Adrenal gland (tissue), 12 donors: ENCODE results near the gene CKAP2. TPM values are rescaled to one million over a fixed set of nuclear protein-coding genes. Genes with fewer than 3 reads are reported as not detected.

Experiments used
- DNase-seq, 7 donors: peaks; one replicate each; pipeline ENCODE4 v3.0.0-alpha.2; 2019 to 2020
- H3K27ac ChIP-seq, 5 donors: fragments of 200-600 bp; sonication (generic) in 4 of 5; 1 replicate in 3 of 5; 2 replicates in 2 of 5; pipeline versions ENCODE4 v1.5.1 to v1.8.0; 2016 to 2020; ENCODE audit warnings: mild to moderate bottlenecking in 1 of 5
- H3K27me3 ChIP-seq: fragments of 200-600 bp; 2 replicates; pipeline ENCODE4 v1.8.0; 2021
- H3K36me3 ChIP-seq, 2 donors: fragments of 200-600 bp; replicated peaks in 1 of 2; 1 replicate in 1 of 2; 2 replicates in 1 of 2; pipeline versions ENCODE4 v1.5.1 to v1.8.0; 2018 to 2022
- H3K4me1 ChIP-seq, 2 donors: fragments of 200-600 bp; replicated peaks in 1 of 2; 1 replicate in 1 of 2; 2 replicates in 1 of 2; pipeline versions ENCODE4 v1.5.1 to v1.8.0; 2018 to 2021
- H3K4me3 ChIP-seq, 4 donors: fragments of 200-600 bp; sonication (generic) in 3 of 4; one replicate each; pipeline ENCODE4 v1.5.1; 2016 to 2018
- H3K9me3 ChIP-seq, 3 donors: fragments of 200-600 bp; sonication (generic) in 1 of 3; replicated peaks in 1 of 3; 1 replicate in 2 of 3; 2 replicates in 1 of 3; pipeline versions ENCODE4 v1.5.1 to v1.8.0; 2016 to 2021
- POLR2A ChIP-seq, 2 donors: fragments of 450-650 bp; IDR thresholded peaks; one replicate each; pipeline ENCODE4 v1.6.1; 2017; ENCODE audit warnings: antibody characterized with exemption in 2 of 2, mild to moderate bottlenecking in 2 of 2, moderate library complexity in 1 of 2
- WGBS, 4 donors: extraction: QIAGEN DNeasy Blood & Tissue Kit in 2 of 4; methylation state at CpG; one replicate each; pipeline versions ENCODE4 v1.1.5 to v1.1.7; 2013 to 2017; 5-methylcytosine and 5-hydroxymethylcytosine counted together
- intact Hi-C, 2 donors: fragments of 100-400 bp; cut with DNase I; formaldehyde crosslinking; loops; one replicate each; pipeline versions ENCODE4 v1.14.1 to v1.15.0; 2022 to 2023
- polyA plus RNA-seq, 3 donors: library from polyadenylated mRNA; stranded (reverse); fragments of 200-250 nt in 2 of 3; fragments of 350-450 nt in 1 of 3; fragmentation: Illumina TruSeq in 1 of 3; extraction: RNeasy Lipid Tissue Mini Kit (QIAGEN cat#74804) in 1 of 3; gene quantifications; one replicate each; pipeline ENCODE4 v1.2.3, GENCODE V29; 2013 to 2014
- total RNA-seq, 9 donors: library from RNA; depleted of rRNA in 4 of 9; stranded (reverse); fragments of >200 nt in 4 of 9; fragments of 120-200 nt in 1 of 9; fragmentation: NEBNext Ultra II Directional in 1 of 9; extraction: Animal tissue kit (Norgen Biotek cat#: 25700) in 1 of 9; gene quantifications; one replicate each; pipeline versions ENCODE4 v1.1.0 to v1.2.4, GENCODE V29; 2013 to 2023
- TF ChIP-seq, protein P1 (sequence below), 6 experiments: fragments of 450-650 bp in 4 of 6; fragments of 200-600 bp in 2 of 6; sonication (generic) in 1 of 6; IDR thresholded peaks; 1 replicate in 5 of 6; 2 replicates in 1 of 6; pipeline versions ENCODE4 v1.5.1 to v1.8.0; 2016 to 2021; ENCODE audit warnings: antibody characterized with exemption in 6 of 6, mild to moderate bottlenecking in 2 of 6, moderate library complexity in 1 of 6
- donor health status: healthy with polysubstance abuse.
- donor health status: Bipolar disorder and iron deficiency.
- donor health status: DM: yes; HTN: yes; CAD: no.
- donor health status: DM: no; HTN: no; CAD: no.
- donor health status: DM: no; HTN: no; CAD: no.
- donor health status: DM: yes; HTN: yes; CAD: no.

CKAP2 gene
- total and polyA plus RNA-seq, 12 donors, result 2.5 to 29.3 (median 16.3) TPM

DNA sequence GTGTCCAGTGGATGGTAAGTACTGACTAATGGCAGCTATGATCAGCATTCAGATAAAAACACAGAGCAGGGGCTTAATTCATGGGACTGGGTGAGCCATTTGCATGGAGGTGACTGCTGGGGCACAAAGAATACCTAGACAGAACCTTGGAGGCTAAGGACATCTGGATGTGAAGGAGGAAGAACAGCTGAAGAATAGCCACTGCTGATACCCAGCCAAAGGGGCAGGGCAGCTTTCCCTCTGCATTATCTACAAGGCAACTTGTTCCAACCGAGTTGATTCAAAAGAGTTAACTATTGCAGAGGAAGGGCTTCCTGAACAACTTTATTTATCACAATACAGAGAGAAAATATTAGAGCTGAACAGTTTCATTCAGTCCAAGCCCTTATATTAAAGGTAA lies 36.2 kb upstream of the CKAP2 start:
- Histone ChIP-seq H3K27me3 (no peaks in the 10 kb centered on the region), H3K27ac (no peak overlapping the region), H3K4me3 (no peak overlapping the region), H3K4me1 (no peaks in the 10 kb centered on the region), H3K36me3 (peaks cover 0 to 75% of the 10 kb centered on the region in 2 donors), H3K9me3 (no peaks in the 10 kb centered on the region)
- 35 to 46% (median 44%) methylated on average over 1 of the region's 1 CpG for WGBS, 4 donors
- TF ChIP-seq, protein P1, sequence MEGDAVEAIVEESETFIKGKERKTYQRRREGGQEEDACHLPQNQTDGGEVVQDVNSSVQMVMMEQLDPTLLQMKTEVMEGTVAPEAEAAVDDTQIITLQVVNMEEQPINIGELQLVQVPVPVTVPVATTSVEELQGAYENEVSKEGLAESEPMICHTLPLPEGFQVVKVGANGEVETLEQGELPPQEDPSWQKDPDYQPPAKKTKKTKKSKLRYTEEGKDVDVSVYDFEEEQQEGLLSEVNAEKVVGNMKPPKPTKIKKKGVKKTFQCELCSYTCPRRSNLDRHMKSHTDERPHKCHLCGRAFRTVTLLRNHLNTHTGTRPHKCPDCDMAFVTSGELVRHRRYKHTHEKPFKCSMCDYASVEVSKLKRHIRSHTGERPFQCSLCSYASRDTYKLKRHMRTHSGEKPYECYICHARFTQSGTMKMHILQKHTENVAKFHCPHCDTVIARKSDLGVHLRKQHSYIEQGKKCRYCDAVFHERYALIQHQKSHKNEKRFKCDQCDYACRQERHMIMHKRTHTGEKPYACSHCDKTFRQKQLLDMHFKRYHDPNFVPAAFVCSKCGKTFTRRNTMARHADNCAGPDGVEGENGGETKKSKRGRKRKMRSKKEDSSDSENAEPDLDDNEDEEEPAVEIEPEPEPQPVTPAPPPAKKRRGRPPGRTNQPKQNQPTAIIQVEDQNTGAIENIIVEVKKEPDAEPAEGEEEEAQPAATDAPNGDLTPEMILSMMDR (IDR thresholded peaks at IDR 0.05), result no peak
- TF ChIP-seq POLR2A (IDR thresholded peaks at IDR 0.05), result no peak
- intact Hi-C loops, result no loop called here
- no peak for DNase-seq

DNA sequence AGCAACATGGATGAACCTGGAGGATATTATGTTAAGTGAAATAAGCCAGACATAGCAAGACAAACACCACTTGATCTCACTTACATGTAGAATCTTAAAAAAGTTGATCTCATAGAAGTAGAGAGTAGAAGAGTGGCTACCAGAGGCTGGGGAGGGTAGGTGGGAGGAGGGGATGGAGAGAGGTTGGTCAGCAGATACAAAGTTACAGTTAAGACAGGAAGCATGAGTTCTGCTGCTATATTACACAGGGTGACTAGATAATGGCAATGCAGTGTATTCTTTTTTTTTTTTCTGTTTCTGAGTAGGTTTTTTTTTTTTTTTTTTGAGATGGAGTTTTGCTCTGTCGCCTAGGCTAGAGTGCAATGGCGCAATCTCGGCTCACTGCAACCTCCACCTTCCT lies 34.1 kb upstream of the CKAP2 start:
- intact Hi-C loops, result no loop called here
- peaks cover 0 to 74% of the 10 kb centered on the region in 2 donors for H3K36me3 ChIP-seq

GRCh38 chr13:52428295-52428694 lies 27.0 kb upstream of the CKAP2 start:
- Histone ChIP-seq H3K27me3 (no peaks in the 10 kb centered on the region), H3K9me3 (no peaks in the 10 kb centered on the region), H3K36me3 (peaks cover 0 to 53% of the 10 kb centered on the region in 2 donors), H3K27ac (no peak overlapping the region), H3K4me3 (no peak overlapping the region), H3K4me1 (no peaks in the 10 kb centered on the region)
- intact Hi-C loops, result no loop called here
- WGBS, 4 donors, result 82 to 86% (median 83%) methylated on average over 2 of the region's 2 CpGs
- no peak for DNase-seq
- TF ChIP-seq, protein P1 (IDR thresholded peaks at IDR 0.05), result no peak
- TF ChIP-seq POLR2A (IDR thresholded peaks at IDR 0.05), result no peak

More for the DNA sequence above, 34.1 kb upstream of the CKAP2 start:
- no peaks in the 10 kb centered on the region for H3K4me1 ChIP-seq
- 88 to 95% (median 89%) methylated on average over 3 of the region's 3 CpGs for WGBS, 4 donors
- no peak overlapping the region for H3K27ac ChIP-seq
- DNase-seq, result no peak
- TF ChIP-seq, protein P1 (IDR thresholded peaks at IDR 0.05), result no peak
- no peak for TF ChIP-seq POLR2A (IDR thresholded peaks at IDR 0.05)
- no peak overlapping the region for H3K4me3 ChIP-seq
- no peaks in the 10 kb centered on the region for H3K27me3 ChIP-seq
- no peaks in the 10 kb centered on the region for H3K9me3 ChIP-seq

DNA sequence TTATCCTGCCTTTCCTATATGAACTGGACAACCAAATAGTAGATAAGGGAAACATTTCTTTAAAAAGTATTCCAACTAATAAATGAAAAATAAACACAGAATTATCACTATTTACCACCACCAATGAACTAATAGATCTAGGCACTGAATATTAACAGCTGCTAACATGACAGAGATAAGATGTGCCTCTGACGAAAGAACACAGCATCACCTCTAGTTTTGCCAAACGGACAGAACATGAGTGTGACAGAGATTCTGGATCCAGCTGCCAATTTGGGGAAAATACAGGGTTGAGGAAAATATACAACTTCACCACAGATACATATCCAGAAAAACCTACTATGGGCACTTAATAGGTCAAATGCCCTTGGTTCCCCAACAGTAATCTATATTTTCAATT lies 22.8 kb upstream of the CKAP2 start:
- peaks cover 0 to 3% of the 10 kb centered on the region in 2 donors for H3K4me1 ChIP-seq
- no peak overlapping the region for H3K4me3 ChIP-seq
- no peak overlapping the region for H3K27ac ChIP-seq
- TF ChIP-seq, protein P1 (IDR thresholded peaks at IDR 0.05), result no peak
- TF ChIP-seq POLR2A (IDR thresholded peaks at IDR 0.05), result no peak
- no peaks in the 10 kb centered on the region for H3K27me3 ChIP-seq
- no peak for DNase-seq
- 80 to 87% (median 83%) methylated on average over 2 of the region's 2 CpGs for WGBS, 4 donors
- intact Hi-C loops, result no loop called here
- H3K36me3 ChIP-seq, result peaks cover 0 to 46% of the 10 kb centered on the region in 2 donors
- no peaks in the 10 kb centered on the region for H3K9me3 ChIP-seq
